HT1080 (cell line): ENCODE measurements around the gene CFAP65. TPM values are rescaled to one million over a fixed set of nuclear protein-coding genes. Genes with fewer than 3 reads are reported as not detected.

Source experiments
- small RNA-seq: library from RNA; depleted of rRNA; stranded (forward); fragments of <200 nt; gene quantifications from one replicate; pipeline ENCODE3, GENCODE V24; 2014
- total RNA-seq: library from RNA; depleted of rRNA; stranded (reverse); fragments of >200 nt; shearing (Covaris generic); gene quantifications from 2 replicates; pipeline ENCODE4 v1.2.3, GENCODE V29; 2014; rRNA removed

CFAP65 gene
- total RNA-seq, 1 experiment from 2014 or later = not detected

Small RNA genes within 50 kb of the gene (small RNA-seq; reads per million reads assigned to genes)
- gene MIR3131 = not detected
- gene MIR375 = 0.07 reads per million

Other genes with a start within 250 kb of the CFAP65 start
- not detected in 2 replicates for gene PRKAG3, start 209.7 kb downstream of the CFAP65 start, total RNA-seq
- not detected in 2 replicates for gene WNT6, start 181.7 kb downstream of the CFAP65 start, total RNA-seq
- gene WNT10A, start 160.7 kb downstream of the CFAP65 start, total RNA-seq = 0.20 TPM in 1 of 2 replicates, not detected in the other
- gene CDK5R2, start 81.8 kb downstream of the CFAP65 start, total RNA-seq = 0.27 TPM in 1 of 2 replicates, not detected in the other
- gene FEV, start 56.3 kb downstream of the CFAP65 start, total RNA-seq = not detected in 2 replicates
- not detected in 2 replicates for gene CRYBA2, start 48.1 kb downstream of the CFAP65 start, total RNA-seq
- gene IHH, start 19.4 kb upstream of the CFAP65 start, total RNA-seq = not detected in 2 replicates
- gene NHEJ1, start 119.3 kb upstream of the CFAP65 start, total RNA-seq = 17.4 and 22.6 TPM in 2 replicates
- gene SLC23A3, start 128.5 kb upstream of the CFAP65 start, total RNA-seq = 0.47 and 0.76 TPM in 2 replicates
- gene CNPPD1, start 135.4 kb upstream of the CFAP65 start, total RNA-seq = 20.8 and 23.3 TPM in 2 replicates
- 59.6 and 69.9 TPM in 2 replicates for gene RETREG2, start 136.8 kb upstream of the CFAP65 start, total RNA-seq
- gene ZFAND2B, start 165.3 kb upstream of the CFAP65 start, total RNA-seq = 43.2 and 43.8 TPM in 2 replicates
- 21.4 and 25.5 TPM in 2 replicates for gene ABCB6, start 177.4 kb upstream of the CFAP65 start, total RNA-seq
- gene ATG9A, start 188.1 kb upstream of the CFAP65 start, total RNA-seq = 37.1 and 47.1 TPM in 2 replicates
- 24.8 and 27.0 TPM in 2 replicates for gene ANKZF1, start 188.3 kb upstream of the CFAP65 start, total RNA-seq
- gene GLB1L, start 203.9 kb upstream of the CFAP65 start, total RNA-seq = 7.3 and 8.4 TPM in 2 replicates
- gene STK16, start 204.0 kb upstream of the CFAP65 start, total RNA-seq = 19.6 and 20.4 TPM in 2 replicates
- gene TUBA4B, start 211.7 kb upstream of the CFAP65 start, total RNA-seq = 0.14 TPM in 1 of 2 replicates, not detected in the other
- gene TUBA4A, start 212.4 kb upstream of the CFAP65 start, total RNA-seq = 140 and 154 TPM in 2 replicates
- 11.5 and 13.8 TPM in 2 replicates for gene DNAJB2, start 237.8 kb upstream of the CFAP65 start, total RNA-seq